ENCODE results near the gene OPCML.

The OPCML gene

DNA sequence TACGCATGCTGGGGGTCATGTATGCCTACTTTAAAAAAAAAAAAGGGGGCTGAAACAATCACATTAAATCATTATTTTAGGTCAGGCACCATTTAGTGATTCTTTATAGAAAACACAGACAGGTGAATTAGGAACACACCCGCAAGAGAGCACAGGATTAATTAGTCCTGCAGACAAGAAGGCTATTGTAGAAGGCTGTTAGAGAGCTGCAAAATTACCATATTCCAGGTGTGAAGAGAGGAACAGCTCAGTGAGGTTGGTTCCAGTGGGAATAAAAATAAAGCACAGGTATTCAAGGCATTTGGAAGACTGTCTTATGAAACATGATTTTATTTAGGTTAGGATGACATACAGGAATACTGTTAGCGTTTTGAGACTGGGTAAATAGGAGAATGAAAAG, 649.1 kb downstream of the OPCML start:
- DNase-seq (ENCODE audit: low spot score): no peak

GRCh38 chr11:132881622-132882021, 650.7 kb downstream of the OPCML start:
- no peak for DNase-seq (ENCODE audit: low spot score)

- no peak for DNase-seq (ENCODE audit: low spot score)
Observed at GRCh38 chr11:132878111-132878510, 654.2 kb downstream of the OPCML start.

DNA sequence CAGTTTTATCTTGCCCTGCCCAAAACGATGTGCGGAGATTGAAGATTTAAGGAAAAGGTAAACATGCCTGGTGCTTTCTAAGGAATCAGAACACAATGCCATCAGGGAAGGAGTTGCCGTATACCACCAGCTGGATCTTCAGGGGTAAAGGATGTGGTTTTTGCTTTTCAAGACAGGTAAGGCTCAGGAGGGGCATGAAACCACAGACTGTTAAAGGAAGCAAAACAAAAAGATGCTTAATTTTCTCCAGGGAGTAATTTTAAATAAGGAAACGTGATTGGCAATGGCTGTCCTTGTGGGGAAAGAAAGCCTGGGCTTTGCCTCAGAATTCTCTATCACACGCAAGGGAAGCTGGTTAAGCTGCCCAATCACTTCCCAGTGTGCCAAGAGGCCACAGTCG, 655.6 kb downstream of the OPCML start:
- no peak for DNase-seq (ENCODE audit: low spot score)

- no peak for DNase-seq (ENCODE audit: low spot score)
Observed at GRCh38 chr11:132876239-132876638, 656.1 kb downstream of the OPCML start.

- no peak for DNase-seq (ENCODE audit: low spot score)
Observed at GRCh38 chr11:132874638-132875037, 657.7 kb downstream of the OPCML start.

DNA sequence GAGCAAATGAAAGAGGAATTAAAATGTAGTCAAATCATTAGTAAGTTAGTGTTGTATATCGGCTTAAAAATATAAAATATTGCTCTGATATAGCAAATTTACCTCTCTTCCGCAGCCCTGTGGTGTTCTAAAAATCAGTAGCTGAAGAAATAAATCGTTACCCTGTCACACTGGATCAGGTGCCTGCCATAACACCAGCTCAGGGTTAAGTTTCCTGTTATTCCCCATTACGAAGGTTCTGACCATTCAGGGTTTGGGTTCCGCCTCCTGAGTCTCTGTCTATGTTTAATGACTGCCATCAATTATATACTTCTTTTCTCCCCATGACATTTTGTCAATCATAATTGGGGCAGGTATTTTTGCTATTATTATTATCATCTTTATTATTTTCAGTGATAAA, 658.5 kb downstream of the OPCML start:
- no peak for DNase-seq (ENCODE audit: low spot score)

DNA sequence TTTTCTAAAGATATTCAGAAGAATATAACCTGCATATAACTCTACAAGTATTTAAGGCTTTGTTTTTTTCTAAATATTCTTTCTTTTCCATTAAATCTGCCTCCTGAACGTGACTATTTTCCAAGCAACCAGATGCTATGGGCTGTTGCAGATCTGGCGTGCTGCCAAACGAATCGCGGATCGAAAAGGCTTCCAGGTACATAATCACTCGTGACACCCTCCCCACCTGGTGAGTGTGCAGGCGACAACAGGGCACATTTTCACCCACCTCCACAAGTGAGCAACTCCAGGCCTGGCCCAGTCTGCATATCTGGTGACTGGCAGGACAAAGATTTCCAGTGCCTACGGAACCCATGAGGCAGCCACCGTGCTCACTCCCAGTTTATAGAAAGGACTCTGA, 660.1 kb downstream of the OPCML start:
- no peak for DNase-seq (ENCODE audit: low spot score)

- DNase-seq (ENCODE audit: low spot score): no peak
Observed at GRCh38 chr11:132866783-132867545, 665.3 kb downstream of the OPCML start.

DNA sequence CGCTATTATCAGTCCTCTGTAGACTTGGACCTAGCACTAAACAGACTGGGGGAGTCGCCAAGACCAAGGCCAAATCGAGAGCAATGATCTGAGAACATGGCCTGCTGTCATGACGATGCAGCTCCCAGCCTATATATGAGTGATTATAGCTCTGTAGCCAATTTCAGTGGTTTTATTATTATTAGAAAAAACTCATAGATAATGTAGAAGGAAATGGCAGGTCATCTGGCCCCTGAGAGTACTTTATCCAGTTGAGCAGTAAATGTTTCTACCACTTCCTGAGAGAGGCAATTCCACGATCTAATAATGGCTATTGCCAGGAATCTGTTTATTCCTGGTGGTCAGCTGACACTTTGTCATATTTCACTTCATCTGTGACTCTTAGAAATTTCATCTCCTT, 666.7 kb downstream of the OPCML start:
- no peak for DNase-seq (ENCODE audit: low spot score)

GRCh38 chr11:132864811-132865576, 667.3 kb downstream of the OPCML start:
- DNase-seq (ENCODE audit: low spot score): no peak

- no peak for DNase-seq (ENCODE audit: low spot score)
Observed at GRCh38 chr11:132862933-132863332, 669.4 kb downstream of the OPCML start.

- no peak for DNase-seq (ENCODE audit: low spot score)
Observed at GRCh38 chr11:132862137-132862536, 670.2 kb downstream of the OPCML start.

- no peak for DNase-seq (ENCODE audit: low spot score)
Observed at GRCh38 chr11:132859306-132859705, 673.0 kb downstream of the OPCML start.

- no peak for DNase-seq (ENCODE audit: low spot score)
Observed at GRCh38 chr11:132858223-132858622, 674.1 kb downstream of the OPCML start.

DNA sequence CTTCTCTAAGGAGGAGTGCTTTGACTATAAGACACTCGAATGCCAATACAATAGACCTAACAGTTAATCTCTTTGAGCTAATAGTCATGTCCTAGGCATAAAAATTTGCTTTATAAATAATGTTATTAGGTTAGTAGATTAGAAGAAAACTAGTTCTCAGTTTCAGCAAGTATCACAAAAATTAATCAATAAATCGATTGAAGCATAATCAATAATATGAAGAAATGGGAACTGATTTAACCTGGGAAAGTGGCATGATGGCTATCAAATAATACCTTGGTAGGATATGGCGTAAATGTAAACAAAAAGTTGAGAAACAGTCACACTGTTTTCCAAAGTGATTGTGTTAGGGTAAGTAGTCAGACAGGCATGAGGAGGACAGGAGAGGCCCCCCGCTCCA, 676.3 kb downstream of the OPCML start:
- DNase-seq (ENCODE audit: low spot score): no peak

- no peak for DNase-seq (ENCODE audit: low spot score)
Observed at GRCh38 chr11:132855516-132855915, 676.8 kb downstream of the OPCML start.

DNA sequence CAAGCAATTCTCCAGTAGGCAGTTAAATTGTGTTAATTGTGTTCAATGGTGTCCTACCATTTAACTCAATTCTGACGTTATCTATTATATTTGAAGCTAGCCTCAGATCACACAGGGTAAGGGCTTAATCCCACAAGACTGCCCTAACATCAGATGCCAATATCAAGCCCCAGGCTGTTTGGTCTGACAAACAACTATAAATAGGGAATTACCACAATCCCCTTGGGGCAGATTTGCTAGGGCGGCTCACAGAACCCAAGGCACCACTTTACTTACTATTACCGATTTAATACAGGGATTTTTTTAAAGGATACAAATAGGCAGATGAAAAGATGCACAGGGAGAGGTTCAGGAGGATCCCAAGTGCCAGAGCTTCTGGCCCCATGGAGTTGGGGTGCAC, 678.4 kb downstream of the OPCML start:
- no peak for DNase-seq (ENCODE audit: low spot score)

- no peak for DNase-seq (ENCODE audit: low spot score)
Observed at GRCh38 chr11:132852361-132852760, 679.9 kb downstream of the OPCML start.

DNA sequence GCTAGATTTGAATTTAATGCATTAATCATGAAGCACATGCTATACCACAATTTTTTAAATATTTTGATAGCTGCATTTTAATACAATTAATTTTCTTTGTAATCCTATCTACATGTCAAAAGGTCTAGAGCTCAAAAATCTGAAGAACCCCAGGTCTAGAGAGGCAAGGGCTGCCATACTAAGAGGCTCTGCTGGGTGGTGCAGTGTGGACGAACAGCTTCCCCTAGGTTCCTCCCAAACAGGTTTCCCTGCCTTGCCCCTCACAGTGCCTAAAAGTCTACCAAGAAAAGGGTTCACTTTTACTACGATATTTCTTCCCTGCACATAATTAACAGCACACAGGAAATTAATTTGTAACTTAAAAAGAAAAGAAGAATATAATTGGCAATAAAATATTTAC, 681.1 kb downstream of the OPCML start:
- no peak for DNase-seq (ENCODE audit: low spot score)

GRCh38 chr11:132850266-132850665, 682.0 kb downstream of the OPCML start:
- no peak for DNase-seq (ENCODE audit: low spot score)

GRCh38 chr11:132848336-132848735, 684.0 kb downstream of the OPCML start:
- no peak for DNase-seq (ENCODE audit: low spot score)

DNA sequence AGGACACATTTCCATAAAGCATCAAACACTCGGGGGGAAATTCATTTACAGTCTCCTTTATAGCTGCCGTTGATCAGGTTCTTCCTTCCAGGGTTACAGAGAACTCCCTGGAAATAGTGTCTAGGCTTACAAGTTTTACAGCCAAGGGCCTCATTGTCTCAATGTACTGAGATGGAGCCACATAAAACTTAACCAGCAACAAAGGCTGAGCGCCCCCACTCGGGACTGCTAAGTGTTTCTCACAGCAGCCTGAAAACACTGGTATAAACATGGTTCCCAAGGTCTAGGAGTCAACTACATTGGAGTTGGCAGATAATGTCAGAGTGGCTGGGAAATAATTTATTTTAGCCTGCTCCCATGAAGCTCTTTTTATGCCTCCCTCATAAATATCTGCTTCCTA, 686.2 kb downstream of the OPCML start:
- DNase-seq (ENCODE audit: low spot score): no peak
